Osteoblast (primary cell): ENCODE data around the gene TRIM7. TPM values are rescaled to one million over a fixed set of nuclear protein-coding genes. Genes with fewer than 3 reads are reported as not detected.

ENCODE experiments used
- DNase-seq: peaks from one replicate; pipeline ENCODE4 v3.0.0; 2011; ENCODE audit warnings: low spot score, mixed read lengths; ENCODE audit not compliant: insufficient read length; ENCODE audit errors: missing footprints
- H2AFZ ChIP-seq: 2 replicates; pipeline ENCODE4 v1.6.0; 2011; ENCODE audit warnings: mild to moderate bottlenecking, low read length
- H3K27ac ChIP-seq: 2 replicates; pipeline ENCODE4 v1.5.1; 2011; ENCODE audit warnings: mild to moderate bottlenecking, low read depth, low read length, moderate library complexity
- H3K27me3 ChIP-seq: 2 replicates; pipeline ENCODE4 v1.6.0; 2012; ENCODE audit warnings: mild to moderate bottlenecking, control low read depth, inconsistent platforms, low read length, moderate library complexity; ENCODE audit not compliant: insufficient read depth
- H3K36me3 ChIP-seq: 2 replicates; pipeline ENCODE4 v1.5.1; 2011; ENCODE audit warnings: mild to moderate bottlenecking, low read length, control low read depth, moderate library complexity; ENCODE audit not compliant: insufficient read depth
- H3K4me1 ChIP-seq: 2 replicates; pipeline ENCODE4 v1.5.1; 2011; ENCODE audit warnings: mild to moderate bottlenecking, low read length, control low read depth, moderate library complexity; ENCODE audit not compliant: insufficient read depth
- H3K4me2 ChIP-seq: 2 replicates; pipeline ENCODE4 v1.6.0; 2011; ENCODE audit warnings: mild to moderate bottlenecking, low read length; ENCODE audit not compliant: insufficient read depth
- H3K4me3 ChIP-seq: fragments of 200-600 bp; sonication (generic); 3 replicates; pipeline ENCODE4 v1.5.1; 2012; ENCODE audit warnings: mild to moderate bottlenecking, low read length, inconsistent platforms; ENCODE audit not compliant: insufficient read depth
- H3K79me2 ChIP-seq: 2 replicates; pipeline ENCODE4 v1.6.0; 2012; ENCODE audit warnings: mild to moderate bottlenecking, low read length, control low read depth, inconsistent platforms; ENCODE audit not compliant: insufficient read depth
- H3K9me3 ChIP-seq: 2 replicates; pipeline ENCODE4 v1.5.1; 2011; ENCODE audit warnings: low read depth, low read length, control low read depth
- H4K20me1 ChIP-seq: 2 replicates; pipeline ENCODE4 v1.6.0; 2012; ENCODE audit warnings: mild to moderate bottlenecking, low read length, control low read depth; ENCODE audit not compliant: insufficient read depth
- total RNA-seq: library from RNA; depleted of rRNA; stranded (reverse); fragments of >200 nt; gene quantifications from 2 replicates; pipeline ENCODE4 v1.2.3, GENCODE V29; 2012
- TF ChIP-seq, protein P1 (sequence below): IDR thresholded peaks from 2 replicates; pipeline ENCODE4 v1.5.1; 2011; ENCODE audit warnings: mild to moderate bottlenecking, low read depth, low read length, moderate library complexity; ENCODE audit errors: extremely low read depth

The TRIM7 gene
- total RNA-seq, 1 donor = 0.72 TPM

- no peaks in the 10 kb centered on the region for H3K9me3 ChIP-seq
- no peak overlapping the region for H2AFZ ChIP-seq
- H4K20me1 ChIP-seq = peaks cover 25% of the 10 kb centered on the region
- H3K4me2 ChIP-seq = no peak overlapping the region
- no peaks in the 10 kb centered on the region for H3K4me1 ChIP-seq
- peaks cover 26% of the 10 kb centered on the region for H3K79me2 ChIP-seq
- H3K27me3 ChIP-seq = no peaks in the 10 kb centered on the region
- no peak for DNase-seq
- no peak overlapping the region for H3K4me3 ChIP-seq
- no peak overlapping the region for H3K27ac ChIP-seq
- H3K36me3 ChIP-seq = peaks cover 75% of the 10 kb centered on the region
- TF ChIP-seq, protein P1, sequence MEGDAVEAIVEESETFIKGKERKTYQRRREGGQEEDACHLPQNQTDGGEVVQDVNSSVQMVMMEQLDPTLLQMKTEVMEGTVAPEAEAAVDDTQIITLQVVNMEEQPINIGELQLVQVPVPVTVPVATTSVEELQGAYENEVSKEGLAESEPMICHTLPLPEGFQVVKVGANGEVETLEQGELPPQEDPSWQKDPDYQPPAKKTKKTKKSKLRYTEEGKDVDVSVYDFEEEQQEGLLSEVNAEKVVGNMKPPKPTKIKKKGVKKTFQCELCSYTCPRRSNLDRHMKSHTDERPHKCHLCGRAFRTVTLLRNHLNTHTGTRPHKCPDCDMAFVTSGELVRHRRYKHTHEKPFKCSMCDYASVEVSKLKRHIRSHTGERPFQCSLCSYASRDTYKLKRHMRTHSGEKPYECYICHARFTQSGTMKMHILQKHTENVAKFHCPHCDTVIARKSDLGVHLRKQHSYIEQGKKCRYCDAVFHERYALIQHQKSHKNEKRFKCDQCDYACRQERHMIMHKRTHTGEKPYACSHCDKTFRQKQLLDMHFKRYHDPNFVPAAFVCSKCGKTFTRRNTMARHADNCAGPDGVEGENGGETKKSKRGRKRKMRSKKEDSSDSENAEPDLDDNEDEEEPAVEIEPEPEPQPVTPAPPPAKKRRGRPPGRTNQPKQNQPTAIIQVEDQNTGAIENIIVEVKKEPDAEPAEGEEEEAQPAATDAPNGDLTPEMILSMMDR = no peak
These were observed 29.7 kb upstream of the TRIM7 start for GRCh38 chr5:181234455-181235306.

- peaks cover 17% of the 10 kb centered on the region for H4K20me1 ChIP-seq
- no peaks in the 10 kb centered on the region for H3K9me3 ChIP-seq
- TF ChIP-seq, protein P1 = no peak
- no peak for DNase-seq
- H3K27ac ChIP-seq = no peak overlapping the region
- H3K4me3 ChIP-seq = no peak overlapping the region
- H3K4me2 ChIP-seq = no peak overlapping the region
- no peaks in the 10 kb centered on the region for H3K27me3 ChIP-seq
- peaks cover 26% of the 10 kb centered on the region for H3K79me2 ChIP-seq
- no peak overlapping the region for H2AFZ ChIP-seq
- no peaks in the 10 kb centered on the region for H3K4me1 ChIP-seq
- peaks cover 75% of the 10 kb centered on the region for H3K36me3 ChIP-seq
These were observed 28.9 kb upstream of the TRIM7 start for GRCh38 chr5:181233801-181234454.

GRCh38 chr5:181233088-181233800 lies 28.2 kb upstream of the TRIM7 start:
- Histone ChIP-seq H2AFZ (no peak overlapping the region), H3K9me3 (no peaks in the 10 kb centered on the region), H3K27ac (no peak overlapping the region), H3K27me3 (no peaks in the 10 kb centered on the region), H3K79me2 (peaks cover 22% of the 10 kb centered on the region), H3K4me2 (no peak overlapping the region), H4K20me1 (peaks cover 13% of the 10 kb centered on the region), H3K4me3 (no peak overlapping the region), H3K36me3 (peaks cover 70% of the 10 kb centered on the region), H3K4me1 (no peaks in the 10 kb centered on the region)
- no peak for DNase-seq
- TF ChIP-seq, protein P1 = no peak
